ENCODE measurements around the gene VPS35.
A peak's percentile ranks its signal among the peaks of the same experiment; 100 is the strongest.
"Not testable (repeated sequence)": the region's sequence is repeated elsewhere in the genome, so short reads cannot be mapped to it uniquely, and the experiment has no call there.

VPS35 gene

DNA sequence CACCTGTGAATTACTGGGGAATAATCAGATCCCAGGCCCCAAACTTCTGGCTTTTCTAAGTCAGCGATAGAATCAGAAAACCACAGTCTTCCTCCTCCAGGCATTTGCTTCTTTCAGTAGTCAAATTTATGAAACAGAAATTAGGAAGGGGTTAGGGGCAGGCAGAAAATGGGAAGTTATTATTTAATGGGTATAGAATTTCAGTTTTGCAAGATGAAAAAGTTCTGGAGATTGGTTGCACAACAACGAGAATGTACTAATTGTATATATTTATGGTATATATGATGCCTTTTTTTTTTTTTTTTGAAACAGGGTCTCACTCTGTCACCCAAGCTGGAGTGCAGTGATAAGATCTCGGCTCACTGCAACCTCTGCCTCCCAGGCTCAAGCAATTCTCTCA lies 23.9 kb upstream of the VPS35 start:
- no peak for DNase-seq (ENCODE audit: low read depth in 2 of 2)

DNA sequence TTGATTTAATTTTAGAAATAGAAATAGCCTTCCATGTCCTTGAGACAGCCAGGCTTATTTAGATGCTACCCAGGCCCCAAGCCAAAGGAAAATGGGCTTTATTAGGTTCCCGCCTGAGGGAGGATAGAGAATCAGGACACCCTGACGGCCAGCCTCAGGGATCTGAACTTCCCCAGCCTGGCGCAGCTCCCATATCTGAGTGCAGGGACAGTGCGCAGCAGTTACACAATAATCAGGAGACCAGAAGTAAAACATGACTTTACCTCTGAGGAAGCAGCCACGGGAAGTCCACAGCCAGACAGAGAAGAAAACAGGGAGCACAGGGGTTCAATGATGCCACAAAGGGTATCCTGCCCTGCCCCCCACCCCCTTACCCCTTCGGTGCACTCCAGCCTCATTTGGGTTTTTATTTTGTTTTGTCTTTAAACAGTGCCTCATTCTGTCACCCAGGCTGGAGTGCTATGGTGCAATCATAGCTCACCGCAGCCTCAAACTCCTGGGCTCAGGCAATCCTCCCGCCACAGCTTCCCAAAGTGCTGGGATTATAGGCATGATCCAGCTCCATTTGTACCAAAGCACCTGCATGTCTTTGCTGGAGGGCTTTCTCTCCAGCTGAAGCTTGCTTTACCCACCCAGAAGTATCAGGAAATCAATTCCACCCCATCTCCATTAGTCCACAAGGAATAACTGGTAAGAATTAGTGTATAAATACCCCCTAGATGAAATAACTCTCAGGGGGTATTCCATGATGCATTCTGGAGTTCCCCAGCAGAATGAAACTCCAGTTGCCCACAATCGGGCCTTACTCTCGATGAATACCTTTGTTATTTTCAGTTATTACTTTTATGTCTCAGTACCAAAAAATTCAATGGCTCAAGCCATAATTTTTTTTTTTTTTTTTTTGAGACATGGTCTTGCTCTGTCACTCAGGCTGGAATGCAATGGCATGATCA lies 22.4 kb upstream of the VPS35 start:
- DNase-seq (ENCODE audit: low read depth in 2 of 2) = no peak

DNA sequence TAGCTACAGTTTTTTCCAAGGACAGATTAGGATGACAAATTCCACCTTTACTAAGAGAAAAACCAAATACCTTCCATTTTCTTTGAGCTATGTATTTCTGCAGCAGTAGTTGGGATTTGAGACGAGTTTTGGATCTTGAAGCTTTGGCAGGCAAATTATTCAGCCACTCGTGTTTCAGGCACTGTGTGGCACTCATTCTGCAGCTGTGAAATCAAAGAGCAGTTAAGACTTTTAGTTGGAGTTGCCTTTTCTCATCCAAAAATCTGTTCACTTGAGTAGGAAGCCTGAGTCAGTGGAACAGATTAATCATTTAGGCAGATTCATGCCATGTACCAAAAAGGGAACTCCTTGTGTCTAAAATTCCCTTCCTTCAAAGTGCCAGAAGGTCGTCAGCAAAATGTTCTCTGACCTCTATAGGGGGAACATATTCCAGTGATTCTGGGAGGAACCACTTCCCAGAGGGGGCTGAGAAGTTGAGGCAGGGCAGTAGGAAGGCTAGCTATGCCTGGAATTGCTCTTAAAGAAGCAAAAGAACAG lies 20.6 kb upstream of the VPS35 start:
- DNase-seq (ENCODE audit: low read depth in 2 of 2) = no peak

DNA sequence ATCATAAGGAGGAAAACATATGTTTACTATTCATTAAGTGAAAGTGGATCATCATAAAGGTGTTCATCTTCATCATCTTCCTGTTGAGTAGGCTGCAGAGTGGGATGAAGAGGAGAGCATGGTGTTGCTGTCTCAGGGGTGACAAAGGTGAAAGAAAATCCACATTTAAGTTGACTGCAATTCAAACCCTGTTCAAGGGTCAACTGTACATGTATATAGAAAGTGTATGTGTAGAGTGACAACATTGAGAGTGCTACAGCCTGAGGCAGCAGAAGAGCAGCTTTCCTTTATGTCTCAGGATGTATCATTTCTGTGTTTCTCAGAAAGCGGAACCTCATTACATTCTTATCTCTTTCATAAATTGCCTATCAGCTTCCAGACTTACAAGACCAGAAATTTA lies 17.7 kb upstream of the VPS35 start:
- no peak for DNase-seq (ENCODE audit: low read depth in 2 of 2)

DNA sequence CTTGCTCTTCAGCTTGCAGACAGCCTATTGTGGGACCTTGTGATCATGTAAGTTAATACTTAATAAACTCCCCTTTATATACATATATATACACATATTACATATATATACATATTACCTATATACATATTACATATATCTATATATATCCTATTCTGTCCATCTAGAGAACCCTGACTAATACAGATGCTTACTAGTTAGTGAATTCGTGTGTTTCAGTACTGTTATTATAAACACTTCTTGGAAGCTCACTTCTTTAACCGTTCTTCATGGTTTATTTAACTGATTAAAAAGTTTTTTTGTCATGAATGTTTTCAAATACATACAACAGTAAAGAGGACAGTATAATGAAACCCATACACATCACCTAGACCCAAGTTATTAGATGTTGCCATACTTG lies 13.1 kb upstream of the VPS35 start:
- no peak for DNase-seq (ENCODE audit: low read depth in 2 of 2)

DNA sequence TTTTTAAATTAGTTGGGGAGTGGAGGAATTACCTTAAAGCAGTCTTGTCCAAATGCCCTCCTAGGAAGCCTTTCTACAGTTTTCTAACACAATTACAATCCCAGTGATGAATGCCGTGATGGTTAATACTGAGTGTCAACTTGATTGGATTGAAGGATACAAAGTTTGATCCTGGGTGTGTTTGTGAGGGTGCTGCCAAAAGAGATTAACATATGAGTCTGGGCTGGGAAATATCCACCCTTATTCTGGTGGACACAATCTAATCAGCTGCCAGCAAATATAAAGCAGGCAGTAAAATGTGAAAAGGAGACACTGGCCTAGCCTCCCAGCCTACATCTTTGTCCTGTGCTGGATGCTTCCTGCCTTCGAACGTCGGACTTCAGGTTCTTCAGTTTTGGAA lies 12.6 kb upstream of the VPS35 start:
- no peak for DNase-seq (ENCODE audit: low read depth in 2 of 2)

DNA sequence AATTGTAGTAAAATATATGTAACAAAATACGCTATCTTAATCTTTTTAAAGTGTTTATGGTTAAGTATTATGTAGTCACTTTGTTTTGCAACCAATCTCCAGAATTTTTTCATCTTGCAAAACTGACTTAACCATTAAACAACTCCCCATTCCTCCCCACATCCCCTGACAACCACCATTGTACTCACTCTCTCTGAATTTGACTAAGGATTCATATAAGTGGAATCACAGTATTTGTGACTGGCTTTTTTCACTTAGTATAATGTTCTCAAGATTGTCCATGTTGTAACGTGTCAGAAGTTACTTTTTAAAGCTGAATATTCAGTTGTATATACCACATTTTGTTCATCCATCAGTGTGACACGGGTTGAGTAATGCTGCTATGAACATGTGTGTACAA lies 11.1 kb upstream of the VPS35 start:
- DNase-seq (ENCODE audit: low read depth in 2 of 2) = no peak

DNA sequence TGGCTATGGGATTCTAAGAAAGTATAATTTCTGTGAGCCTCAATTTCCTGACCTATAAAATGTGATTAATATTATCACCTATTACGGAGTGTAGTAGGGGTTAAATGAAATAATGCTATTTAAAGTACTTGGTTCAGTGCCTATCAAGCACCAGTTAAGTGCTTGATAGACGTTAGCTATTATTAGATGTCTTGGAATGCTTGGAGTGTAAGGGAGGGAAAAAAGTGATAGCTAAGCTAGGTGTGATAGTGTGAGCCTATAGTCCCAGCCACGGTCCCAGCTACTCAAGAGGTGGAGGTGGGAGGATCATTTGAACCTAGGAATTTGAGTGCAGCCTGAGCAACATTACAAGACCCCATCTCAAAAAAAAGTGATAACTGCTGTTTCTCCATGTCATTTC lies 8.0 kb upstream of the VPS35 start:
- no peak for DNase-seq (ENCODE audit: low read depth in 2 of 2)

DNA sequence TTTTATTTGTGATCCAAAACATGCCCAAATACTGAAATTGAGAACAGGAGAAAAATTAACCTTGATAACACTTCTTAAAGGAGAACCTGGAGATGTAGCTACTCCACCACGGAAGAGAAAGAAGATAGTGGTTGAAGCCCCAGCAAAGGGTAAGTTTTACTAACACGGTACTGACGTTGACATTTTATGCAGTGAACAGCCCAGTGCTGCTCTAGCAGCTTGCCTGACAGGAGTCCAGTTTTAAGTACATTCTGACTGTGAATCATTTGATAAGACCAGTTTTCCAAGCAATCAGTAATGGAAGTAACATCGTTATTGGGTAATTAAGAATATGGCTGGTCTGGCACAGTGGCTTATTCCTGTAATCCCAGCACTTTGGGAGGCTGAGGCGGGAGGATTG lies 7.0 kb upstream of the VPS35 start:
- DNase-seq (ENCODE audit: low read depth in 2 of 2) = no peak

DNA sequence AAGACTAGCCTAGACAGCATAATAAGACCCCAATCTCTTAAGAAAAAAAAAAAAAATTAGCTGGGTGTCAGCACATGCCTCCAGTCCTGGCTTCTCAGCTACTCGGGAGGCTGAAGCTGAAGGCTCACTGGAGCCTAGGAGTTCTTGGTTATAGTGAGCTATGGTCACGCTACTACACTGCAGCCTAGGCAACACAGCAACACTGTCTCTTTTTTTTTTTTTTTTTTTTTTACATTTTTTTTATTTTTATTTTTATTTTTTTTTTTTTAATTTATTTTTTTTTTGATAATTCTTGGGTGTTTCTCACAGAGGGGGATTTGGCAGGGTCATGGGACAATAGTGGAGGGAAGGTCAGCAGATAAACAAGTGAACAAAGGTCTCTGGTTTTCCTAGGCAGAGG lies 4.6 kb upstream of the VPS35 start:
- DNase-seq (ENCODE audit: low read depth in 2 of 2) = no peak

DNA sequence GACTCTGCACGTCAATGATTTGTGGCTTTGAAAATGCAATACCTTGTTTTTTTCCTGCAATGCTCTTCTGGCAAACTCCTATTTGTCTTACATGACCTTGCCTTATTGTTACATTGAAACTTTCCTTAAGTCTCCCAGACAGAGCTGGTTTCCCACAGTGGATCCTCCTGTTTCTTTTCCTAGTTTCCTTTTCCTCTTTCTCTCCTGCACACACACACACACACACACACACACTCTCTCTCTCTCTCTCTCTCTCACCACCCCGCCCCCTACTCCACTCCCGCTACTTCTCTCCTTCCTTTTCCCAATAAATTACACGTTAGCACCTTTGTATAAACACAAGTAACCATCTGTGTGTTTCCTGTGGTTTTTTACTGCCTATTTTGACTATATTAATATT lies 2.7 kb upstream of the VPS35 start:
- DNase-seq (ENCODE audit: low read depth in 2 of 2) = no peak

DNA sequence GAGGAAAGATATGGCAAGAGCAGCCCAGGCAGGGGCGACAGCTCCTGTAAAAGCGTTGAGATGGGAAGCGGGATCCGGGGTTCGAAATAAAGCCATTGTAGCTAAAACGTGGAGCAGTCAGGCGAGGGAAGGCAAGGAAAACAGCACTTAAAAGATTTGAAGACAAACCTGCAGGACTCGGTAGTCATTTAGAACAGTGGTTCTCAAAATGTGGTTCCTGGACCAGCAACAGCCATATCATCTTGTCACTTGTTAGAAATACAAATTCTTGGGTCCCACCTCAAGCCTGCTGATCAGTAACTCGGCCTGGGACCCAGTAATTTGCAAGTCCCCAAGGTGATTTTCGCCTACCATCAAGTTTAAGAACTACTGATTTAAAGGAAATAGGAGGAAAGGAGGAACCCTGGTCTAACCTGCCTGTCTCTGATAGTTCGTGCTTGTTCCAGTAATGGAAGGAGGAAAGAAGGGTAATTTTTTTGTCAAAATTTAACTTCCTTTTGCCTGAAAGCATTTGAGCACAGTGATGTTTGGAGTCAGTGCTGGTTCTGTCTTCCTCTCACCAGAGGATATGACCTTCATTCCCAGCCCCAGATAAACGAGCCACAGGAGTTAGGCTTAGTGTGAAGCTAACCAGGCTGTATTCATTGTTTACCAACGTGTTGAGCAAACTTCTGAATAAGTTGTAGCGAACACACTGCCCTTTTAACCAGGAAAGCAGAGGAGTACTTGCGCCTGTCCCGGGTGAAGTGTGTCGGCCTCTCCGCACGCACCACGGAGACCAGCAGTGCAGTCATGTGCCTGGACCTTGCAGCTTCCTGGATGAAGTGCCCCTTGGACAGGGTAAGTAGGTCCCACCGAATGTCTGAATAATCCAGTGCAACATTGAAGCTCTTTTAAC lies 1.6 kb upstream of the VPS35 start:
- no peak for DNase-seq (ENCODE audit: low read depth in 2 of 2)

DNA sequence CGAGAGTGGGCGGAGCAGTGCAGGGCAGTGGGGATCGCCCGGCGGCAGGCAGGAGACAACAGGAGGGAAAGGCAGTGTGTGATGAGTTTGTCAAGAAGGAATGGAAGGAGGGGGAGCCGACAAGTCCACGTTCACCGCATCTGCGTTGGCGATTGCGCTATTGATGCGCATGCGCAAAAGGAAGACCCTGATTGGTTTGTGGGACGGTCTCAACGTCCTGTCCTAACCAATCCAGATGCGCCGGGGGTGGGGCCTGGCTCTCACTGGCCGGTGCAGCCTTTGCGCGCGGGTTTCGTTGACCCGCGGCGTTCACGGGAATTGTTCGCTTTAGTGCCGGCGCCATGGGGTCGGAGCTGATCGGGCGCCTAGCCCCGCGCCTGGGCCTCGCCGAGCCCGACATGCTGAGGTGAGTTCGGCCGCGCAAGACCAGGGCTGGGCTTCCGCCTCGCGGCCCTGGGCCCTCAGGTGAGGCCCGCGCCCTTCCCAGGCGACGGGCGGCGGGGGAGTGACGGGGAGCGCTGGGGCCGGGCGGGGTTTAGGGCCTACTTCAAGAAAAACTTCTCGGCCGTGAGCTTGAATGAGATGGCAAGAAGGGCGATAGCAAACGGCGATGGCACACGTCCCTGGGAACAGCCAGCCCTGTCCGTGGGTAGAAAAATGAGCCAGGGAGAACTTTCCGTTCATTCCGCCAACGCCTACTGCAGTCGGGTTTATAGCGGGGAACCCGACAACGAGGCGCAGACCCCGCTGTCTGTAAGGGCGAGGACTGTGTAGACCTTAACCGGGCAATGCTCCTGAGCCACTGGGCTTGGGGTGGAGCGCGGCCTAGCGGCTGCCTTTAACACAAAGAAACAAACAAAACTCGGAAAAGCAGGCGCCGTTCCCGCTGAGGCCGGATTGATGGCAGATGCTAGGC lies 645 bp upstream of the VPS35 start, which contains the start of gene ORC6:
ORC6 (plus strand) TSS at position 295 of the 916 bp plus-strand sequence; CDS start at position 342, 47 bp downstream.
- DNase-seq (ENCODE audit: low read depth in 2 of 2) = peak; percentile 86 to 94

DNA sequence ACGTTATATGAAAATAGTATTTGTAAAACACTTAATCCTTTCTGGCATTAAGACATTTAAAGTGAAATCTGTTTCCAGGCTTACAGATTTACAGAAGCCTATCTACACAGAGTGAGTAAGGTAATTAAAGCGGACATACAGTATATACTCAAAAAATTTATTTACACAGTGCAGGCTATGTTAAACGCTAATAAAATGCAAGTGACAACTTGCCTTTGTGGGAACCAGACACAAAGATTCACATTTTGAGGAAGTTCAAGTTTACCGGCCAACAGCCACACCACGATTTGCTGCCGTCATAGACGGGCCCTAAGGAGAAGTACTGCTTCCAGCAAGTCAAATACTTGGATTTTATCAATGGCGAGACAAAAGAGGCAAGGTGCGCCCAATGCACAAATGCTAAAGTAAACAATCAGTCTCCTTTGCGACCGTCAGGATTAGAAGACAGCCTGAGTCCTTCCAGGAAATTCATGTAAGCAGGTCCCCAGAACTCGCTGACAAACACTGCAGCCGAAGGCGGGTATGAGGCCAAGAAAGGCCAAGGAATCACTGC lies 801 bp downstream of the VPS35 start:
- no peak for DNase-seq (ENCODE audit: low read depth in 2 of 2)

DNA sequence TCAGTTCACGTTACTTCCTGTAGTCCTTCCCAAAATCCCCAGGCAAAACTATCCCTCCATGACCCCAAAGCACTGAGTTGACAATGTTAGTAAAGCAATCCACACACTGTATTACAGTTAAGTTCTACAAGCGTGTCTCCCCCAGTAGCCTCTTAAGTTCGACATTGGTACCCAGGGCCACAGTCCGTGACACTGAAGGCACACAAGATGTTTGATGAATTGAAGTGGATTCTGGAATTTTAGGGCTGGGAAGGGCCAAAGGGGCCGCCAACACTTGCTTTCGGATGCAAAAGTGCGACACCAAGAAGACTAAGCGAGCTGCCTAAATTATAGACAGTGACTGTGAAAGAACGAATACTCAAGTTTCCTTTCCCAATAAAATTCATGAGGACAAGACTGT lies 1.5 kb downstream of the VPS35 start:
- no peak for DNase-seq (ENCODE audit: low read depth in 2 of 2)

DNA sequence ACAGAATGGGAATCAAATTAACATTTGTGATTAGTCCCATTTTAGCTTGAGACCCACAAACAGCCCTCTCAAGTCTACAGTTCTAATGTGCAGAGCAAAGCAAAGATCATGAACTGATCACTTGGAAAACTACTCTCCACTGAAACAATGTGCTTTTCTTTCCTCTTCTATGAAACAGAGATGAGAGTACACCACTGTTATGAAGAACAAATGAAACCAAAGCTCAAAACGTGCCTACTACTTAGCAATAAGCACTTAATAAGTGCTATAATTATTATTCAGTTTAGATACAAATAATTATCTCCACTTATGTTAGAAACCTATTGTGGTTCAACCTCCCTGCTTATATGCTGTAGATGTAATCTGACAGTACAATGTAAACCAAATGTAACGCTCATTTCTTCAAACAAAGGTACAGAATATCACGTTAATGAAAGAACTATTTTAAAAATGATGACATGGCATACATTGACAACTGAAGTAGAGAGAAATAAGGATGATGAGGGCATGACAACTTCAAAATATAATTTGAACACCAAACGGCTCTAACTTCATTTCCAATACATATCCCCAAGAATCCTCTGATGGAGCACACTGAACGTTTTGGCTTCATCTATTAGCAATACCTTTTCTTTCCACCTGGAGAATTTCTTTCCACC lies 2.0 kb downstream of the VPS35 start:
- no peak for DNase-seq (ENCODE audit: low read depth in 2 of 2)

DNA sequence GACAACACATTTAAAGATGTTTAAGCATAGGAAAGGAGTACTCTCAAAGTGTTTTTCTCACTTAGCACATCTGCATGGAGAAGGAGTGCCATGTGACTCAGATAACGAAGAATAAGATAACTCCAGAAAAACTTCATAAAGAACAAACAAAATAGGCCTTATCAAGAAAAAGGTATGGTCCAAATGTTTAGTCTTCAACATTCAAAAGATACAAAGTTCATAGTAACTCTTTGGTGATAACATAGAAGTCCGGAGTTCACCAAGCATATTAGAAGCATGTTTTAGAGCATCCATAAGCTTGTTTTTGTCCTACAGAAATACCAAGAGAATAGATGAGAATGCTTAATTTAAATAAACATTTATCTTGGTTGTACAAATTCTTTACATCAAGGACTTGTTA lies 7.1 kb downstream of the VPS35 start:
- not testable (repeated sequence) for DNase-seq (ENCODE audit: low read depth in 2 of 2)

DNA sequence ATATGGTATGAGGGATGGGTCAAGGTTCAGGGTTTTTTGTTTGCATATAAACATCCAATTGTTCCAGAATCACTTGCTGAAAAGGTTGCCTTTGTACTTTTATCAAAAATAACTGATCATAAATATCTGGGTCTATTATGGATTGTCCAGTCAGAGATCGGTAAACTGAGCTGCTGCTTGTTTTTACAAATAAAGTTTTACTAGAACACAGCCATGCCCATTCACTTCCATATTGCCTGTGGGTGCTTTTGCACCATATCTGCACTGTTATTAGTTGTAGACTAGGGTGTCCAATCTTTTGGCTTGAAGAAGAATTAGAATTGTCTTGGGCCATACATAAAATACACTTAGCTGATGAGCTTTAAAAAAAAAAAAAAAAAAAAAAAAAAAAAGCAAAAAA lies 11.0 kb downstream of the VPS35 start:
- DNase-seq (ENCODE audit: low read depth in 2 of 2) = not testable (repeated sequence)

DNA sequence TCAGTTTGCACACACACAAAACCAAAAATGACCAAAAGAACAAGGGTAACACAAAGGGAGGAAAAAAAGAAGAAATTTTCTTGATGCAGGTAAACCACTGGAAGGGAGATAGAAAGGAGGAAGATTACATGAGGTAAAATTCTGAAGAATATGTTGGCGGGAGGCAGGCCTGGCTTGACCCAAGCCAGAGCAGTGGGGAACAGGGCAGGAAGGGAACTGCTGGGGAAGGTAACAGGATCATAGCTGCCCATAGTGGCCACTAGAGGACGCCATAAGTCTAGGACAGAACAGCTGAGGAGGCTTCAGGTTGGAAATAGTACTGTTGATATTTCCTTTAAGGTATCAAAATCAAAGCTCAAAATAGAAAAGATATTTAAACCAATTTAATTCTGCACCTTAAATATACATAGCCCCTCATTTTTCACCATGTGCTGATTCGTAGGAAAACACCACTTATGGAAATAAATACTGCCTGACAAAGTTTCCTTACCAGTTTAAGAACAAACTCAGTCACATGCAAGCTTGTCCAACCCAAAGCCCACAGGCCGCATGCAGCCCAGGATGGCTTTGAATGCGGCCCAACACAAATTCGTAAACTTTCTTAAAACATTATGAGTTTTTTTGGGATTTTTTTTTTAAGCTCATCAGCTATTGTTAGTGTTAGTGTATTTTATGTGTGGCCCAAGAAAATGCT lies 15.5 kb downstream of the VPS35 start:
- peak in 1 of 2 donors; percentile 6 for DNase-seq (ENCODE audit: low read depth in 2 of 2)

DNA sequence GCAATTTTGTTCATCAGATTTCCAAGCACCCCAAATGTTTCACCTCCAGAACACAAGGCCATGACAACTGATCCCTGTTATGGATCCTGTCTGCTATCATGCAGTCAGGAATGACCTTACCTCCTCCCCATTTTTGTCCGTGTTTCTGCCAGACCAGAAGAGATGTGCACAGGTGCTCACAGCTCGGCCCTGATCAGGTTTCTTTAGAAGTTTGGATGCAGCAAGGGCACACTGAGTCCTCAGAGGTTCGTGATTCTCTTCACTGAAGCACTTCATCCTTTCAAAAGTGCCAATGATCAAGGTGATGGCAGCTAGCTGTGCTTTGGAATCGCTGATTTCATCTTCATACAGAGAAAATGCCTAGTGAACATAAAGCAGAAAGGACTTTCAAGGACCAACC lies 26.9 kb downstream of the VPS35 start:
- DNase-seq (ENCODE audit: low read depth in 2 of 2) = no peak

Data from stimulated activated CD8-positive, alpha-beta memory T cell treated with anti-CD3 and anti-CD28 coated beads, Interleukin-15, amount 100 ng/mL, for 4 hours (primary cell).